Measurements from ENCODE around the gene ZNF664. TPM values are rescaled to one million over a fixed set of nuclear protein-coding genes. Genes with fewer than 3 reads are reported as not detected.
"Not testable (repeated sequence)": the region's sequence is repeated elsewhere in the genome, so short reads cannot be mapped to it uniquely, and the experiment has no call there.

Gene ZNF664
- total RNA-seq, 1 experiment from 2014 or later: 55.4 TPM

GRCh38 chr12:123941000-123941399, 32.0 kb upstream of the ZNF664 start:
- DNase-seq (ENCODE audit: low read depth): no peak

- DNase-seq (ENCODE audit: low read depth): no peak
Measured at GRCh38 chr12:123941624-123942237, 31.3 kb upstream of the ZNF664 start.

- DNase-seq (ENCODE audit: low read depth): peak; percentile 68
Measured at GRCh38 chr12:123942238-123942653, 30.8 kb upstream of the ZNF664 start.

- no peak for DNase-seq (ENCODE audit: low read depth)
Measured at GRCh38 chr12:123942911-123943648, 29.9 kb upstream of the ZNF664 start.

GRCh38 chr12:123943816-123944215, 29.2 kb upstream of the ZNF664 start:
- no peak for DNase-seq (ENCODE audit: low read depth)

- DNase-seq (ENCODE audit: low read depth): no peak
Measured at GRCh38 chr12:123944696-123945095, 28.3 kb upstream of the ZNF664 start.

- no peak for DNase-seq (ENCODE audit: low read depth)
Measured at GRCh38 chr12:123945287-123946151, 27.5 kb upstream of the ZNF664 start.

- no peak for DNase-seq (ENCODE audit: low read depth)
Measured at GRCh38 chr12:123946152-123946515, 26.9 kb upstream of the ZNF664 start.

- not testable (repeated sequence) for DNase-seq (ENCODE audit: low read depth)
Measured at GRCh38 chr12:123946516-123947505, 26.2 kb upstream of the ZNF664 start.

- not testable (repeated sequence) for DNase-seq (ENCODE audit: low read depth)
Measured at GRCh38 chr12:123947531-123947930, 25.5 kb upstream of the ZNF664 start.

- DNase-seq (ENCODE audit: low read depth): no peak
Measured at GRCh38 chr12:123948401-123948795, 24.6 kb upstream of the ZNF664 start.

- DNase-seq (ENCODE audit: low read depth): no peak
Measured at GRCh38 chr12:123948796-123949769, 23.9 kb upstream of the ZNF664 start.

- no peak for DNase-seq (ENCODE audit: low read depth)
Measured at GRCh38 chr12:123949770-123950165, 23.2 kb upstream of the ZNF664 start.

- no peak for DNase-seq (ENCODE audit: low read depth)
Measured at GRCh38 chr12:123950476-123951349, 22.3 kb upstream of the ZNF664 start.

- DNase-seq (ENCODE audit: low read depth): no peak
Measured at GRCh38 chr12:123951467-123951866, 21.5 kb upstream of the ZNF664 start.

- DNase-seq (ENCODE audit: low read depth): no peak
Measured at GRCh38 chr12:123952037-123952436, 21.0 kb upstream of the ZNF664 start.

- no peak for DNase-seq (ENCODE audit: low read depth)
Measured at GRCh38 chr12:123954647-123955350, 18.2 kb upstream of the ZNF664 start.

GRCh38 chr12:123956249-123956648, 16.8 kb upstream of the ZNF664 start:
- DNase-seq (ENCODE audit: low read depth): no peak
